Activated CD8-positive, alpha-beta memory T cell treated with anti-CD3 and anti-CD28 coated beads, Interleukin-2, amount 50 U/mL, for 24 hours (primary cell): Measurements from ENCODE around the gene TUBGCP3.

Experiments used
- DNase-seq: peaks from one replicate; pipeline ENCODE4 v3.0.0-alpha.2; 2020; ENCODE audit errors: extremely low read depth

Gene TUBGCP3

DNA sequence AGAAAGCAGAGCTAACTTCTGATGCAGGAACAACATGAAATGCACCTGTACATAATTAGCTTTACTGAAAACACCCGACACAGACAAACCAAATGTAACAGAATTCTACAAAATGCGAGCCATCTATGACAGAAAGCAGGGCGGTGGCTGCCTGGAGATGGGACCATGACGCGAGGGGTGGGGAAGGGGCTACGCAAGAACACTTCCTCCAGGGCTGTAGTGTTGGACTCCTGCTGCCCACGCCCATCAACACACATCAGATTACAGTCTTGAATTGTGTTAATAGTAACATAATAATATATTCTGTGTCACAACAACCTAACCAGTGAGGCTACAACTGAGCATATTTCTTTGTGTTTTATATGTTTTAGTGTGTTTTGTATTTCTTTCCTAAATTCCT, 108.6 kb downstream of the TUBGCP3 start:
- DNase-seq, result no peak

DNA sequence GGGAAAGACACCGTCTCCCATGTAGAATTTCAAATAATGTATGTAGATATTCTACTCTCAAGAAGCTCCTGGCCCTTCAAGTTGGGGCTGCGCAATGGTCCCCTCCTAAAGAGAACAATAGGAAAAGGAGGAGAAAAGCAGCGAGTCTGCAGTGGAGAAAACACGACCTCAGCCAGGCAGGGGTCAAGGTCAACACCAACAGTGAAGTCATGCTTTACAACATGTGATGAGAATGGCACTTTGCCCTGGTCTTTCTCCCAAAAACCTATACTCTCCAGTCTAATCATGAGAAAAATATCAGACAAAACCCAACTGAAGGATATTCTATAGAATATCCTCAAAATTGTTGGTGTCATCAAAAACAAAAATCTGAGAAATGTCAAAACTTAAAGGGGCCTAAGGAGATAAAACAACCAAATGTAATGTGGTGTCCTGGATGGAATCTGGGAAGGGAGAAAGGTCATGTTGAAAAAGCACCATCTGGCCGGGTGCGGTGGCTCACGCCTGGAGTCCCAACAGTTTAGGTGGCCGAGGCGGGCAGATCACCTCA, 110.8 kb downstream of the TUBGCP3 start:
- no peak for DNase-seq

GRCh38 chr13:112475889-112476288, 112.1 kb downstream of the TUBGCP3 start:
- no peak for DNase-seq

GRCh38 chr13:112474869-112475268, 113.1 kb downstream of the TUBGCP3 start:
- DNase-seq, result no peak

- no peak for DNase-seq
These were observed 114.1 kb downstream of the TUBGCP3 start for GRCh38 chr13:112473818-112474217.

DNA sequence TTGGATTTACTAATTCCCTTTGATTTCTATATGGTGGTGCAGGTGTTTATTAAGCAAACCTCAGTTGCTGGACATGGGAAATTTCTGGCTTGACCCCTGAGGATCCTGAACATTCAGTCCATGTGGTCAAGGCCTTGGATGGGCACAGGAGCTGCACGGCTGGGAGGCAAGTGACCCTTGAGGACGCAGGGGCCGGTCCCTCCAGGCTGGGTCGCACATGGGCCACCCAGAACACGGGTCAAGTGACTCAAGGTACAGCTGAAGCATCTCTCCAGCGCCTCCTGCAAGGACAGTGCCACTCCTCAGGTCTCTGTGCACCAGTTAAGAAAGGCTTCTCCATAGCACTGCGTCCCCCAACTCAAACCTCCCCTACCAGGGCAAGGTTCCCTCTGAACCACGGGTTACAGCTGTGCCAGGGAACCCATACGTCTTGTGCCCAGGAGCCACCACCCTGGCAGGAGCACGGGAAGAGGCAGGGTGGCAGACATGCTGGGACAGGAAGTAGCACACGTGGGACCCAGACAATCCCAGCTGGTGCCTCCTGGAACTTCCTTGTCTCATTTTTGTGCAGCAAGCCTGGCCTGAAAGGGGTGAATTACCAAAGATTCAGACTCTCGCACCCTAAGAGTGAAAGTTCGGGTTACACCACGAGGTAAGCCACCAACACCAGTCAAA, 118.7 kb downstream of the TUBGCP3 start:
- no peak for DNase-seq

- no peak for DNase-seq
These were observed 119.9 kb downstream of the TUBGCP3 start for GRCh38 chr13:112468069-112468468.

GRCh38 chr13:112467236-112467635, 120.7 kb downstream of the TUBGCP3 start:
- DNase-seq, result no peak

DNA sequence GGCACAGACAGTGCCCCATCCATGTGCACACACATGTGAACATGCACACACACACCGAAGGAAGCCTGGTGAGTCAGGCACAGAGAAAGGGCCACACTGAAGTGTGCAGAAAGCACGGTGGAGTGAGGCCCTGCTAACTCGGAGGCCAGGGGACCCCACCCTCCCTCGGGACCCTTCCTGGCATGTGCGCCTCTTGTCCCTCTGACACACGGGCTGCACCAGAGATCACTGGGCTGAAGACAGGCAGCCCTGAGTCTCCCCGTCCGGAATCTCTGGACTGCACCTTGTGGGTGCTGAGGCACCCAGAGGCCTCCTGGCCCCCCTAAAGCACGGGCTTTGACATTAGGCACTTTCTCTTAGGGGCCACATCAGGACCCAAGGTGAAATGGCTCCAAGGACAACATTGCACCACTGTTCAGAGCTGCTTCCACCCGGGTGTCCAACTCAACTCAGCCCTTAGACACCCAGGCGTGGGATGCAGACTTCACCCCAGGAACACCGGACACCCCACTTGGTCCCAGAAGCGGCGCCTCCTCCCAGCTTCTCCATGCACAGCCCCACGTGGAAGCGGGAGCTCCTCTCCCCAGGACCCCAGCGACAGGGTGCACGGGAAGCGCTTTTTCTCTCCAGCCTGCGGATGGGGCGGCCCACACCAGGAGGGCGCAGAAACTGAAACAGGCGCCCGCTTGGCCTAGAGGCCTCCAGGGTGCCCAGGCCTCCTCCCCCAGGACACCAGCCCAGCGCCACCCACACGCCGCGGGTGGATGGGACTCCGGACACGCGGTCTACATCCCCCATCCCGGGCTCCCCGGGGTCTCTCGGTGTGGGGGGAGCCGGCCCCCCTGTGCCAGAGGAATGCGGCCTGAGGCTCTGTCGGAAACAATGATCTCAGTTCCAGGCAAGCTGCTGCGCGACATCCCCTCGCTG, 121.6 kb downstream of the TUBGCP3 start:
- no peak for DNase-seq

DNA sequence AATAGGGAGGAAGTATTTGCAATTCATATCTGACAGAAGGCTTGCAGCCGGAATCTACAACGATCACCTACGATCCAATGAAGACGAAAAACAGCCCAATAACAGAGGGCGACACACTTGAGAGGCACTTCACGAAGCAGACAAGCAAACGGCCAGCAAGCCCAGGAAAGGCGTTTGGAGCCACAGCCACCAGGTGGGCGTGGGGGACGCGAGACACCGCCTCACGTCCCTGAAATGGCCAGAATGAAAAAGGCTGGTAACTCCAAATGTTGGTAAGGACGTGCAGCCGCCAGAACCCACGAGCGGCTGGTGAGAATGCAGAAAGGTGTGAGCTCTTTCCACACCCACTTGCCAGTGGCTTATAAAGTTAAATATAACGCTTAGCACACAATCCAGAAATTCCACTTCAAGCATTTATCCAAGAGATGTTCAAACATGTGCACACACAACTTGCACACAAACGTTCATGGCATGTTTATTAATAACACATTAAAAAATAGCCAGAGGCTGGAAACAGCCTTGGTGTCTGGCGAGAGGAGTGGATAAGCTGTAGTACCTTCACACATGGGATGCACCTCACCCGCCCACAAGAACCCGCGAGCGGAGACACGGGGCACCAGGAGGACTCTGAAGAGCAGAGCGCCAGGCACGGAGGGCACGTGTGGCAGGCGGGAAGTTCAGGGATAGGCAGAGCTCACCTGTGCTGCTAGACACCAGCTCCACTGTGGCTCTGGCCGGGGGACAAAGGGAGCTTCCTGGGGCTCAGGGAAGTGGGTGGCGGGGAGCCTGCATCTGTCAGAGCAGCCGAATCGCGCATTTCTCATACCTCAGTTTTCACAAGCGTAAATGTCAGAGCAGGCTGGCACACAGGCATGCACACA, 122.5 kb downstream of the TUBGCP3 start:
- DNase-seq, result no peak

DNA sequence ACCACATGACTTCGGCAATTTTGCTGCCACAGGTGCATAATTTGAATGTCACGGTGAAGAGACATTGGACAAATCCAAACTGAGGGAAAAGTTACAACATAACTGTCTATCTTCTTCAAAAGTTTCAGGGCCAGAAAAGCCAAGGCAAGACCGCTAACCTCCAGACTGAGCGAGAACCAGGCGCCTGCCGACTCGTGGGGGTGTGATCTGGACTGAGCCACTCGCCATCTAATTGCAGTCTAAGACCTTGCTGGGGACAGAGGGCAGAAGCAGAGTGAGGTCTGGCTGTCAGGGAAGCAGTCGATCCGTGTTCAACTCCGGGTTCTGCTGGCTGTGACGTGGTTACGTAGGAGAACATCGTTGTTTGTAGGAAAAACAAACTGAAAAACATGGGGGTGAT, 123.2 kb downstream of the TUBGCP3 start:
- DNase-seq, result no peak

DNA sequence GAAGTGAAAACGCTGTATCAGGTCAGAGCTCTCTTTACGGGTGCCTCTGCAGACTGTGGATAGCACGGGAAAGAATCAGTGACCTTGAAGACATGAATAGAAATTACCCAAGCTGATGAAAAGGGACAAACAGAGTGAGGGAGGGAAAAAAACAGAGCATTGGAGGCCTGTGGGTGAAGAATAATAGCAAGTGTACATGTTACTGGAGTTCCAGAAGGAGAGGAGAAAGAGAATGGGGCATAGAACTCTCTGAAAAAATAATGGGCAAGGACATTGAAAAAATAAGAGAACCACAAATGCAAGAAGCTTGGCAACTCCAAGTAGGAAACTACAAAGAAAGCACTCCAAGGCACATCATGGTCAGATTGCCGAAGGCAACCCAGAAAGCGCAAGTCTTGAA, 125.5 kb downstream of the TUBGCP3 start:
- no peak for DNase-seq

DNA sequence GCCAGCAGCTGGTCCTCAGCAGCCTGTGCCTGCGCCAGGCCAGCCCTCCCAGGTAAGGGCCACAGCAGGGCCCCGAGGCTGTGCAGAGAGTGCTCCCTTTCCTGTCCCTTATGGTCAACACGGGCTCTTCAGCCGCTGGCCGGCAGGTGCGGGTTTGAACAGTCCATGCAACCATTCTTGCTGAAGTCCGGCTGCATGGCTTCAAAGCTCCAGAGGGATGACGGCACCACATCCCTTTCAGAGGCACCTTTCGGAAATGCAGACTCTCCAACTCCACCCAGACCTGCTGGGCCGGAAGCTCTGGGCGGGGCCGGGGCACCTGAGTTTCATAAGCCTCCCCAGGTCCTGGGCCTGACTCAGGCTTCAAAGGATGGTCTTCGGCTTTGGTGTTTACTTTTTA, 130.5 kb downstream of the TUBGCP3 start:
- no peak for DNase-seq

GRCh38 chr13:112457081-112457480, 130.9 kb downstream of the TUBGCP3 start:
- no peak for DNase-seq

GRCh38 chr13:112456138-112457056, 131.6 kb downstream of the TUBGCP3 start:
- DNase-seq, result no peak

DNA sequence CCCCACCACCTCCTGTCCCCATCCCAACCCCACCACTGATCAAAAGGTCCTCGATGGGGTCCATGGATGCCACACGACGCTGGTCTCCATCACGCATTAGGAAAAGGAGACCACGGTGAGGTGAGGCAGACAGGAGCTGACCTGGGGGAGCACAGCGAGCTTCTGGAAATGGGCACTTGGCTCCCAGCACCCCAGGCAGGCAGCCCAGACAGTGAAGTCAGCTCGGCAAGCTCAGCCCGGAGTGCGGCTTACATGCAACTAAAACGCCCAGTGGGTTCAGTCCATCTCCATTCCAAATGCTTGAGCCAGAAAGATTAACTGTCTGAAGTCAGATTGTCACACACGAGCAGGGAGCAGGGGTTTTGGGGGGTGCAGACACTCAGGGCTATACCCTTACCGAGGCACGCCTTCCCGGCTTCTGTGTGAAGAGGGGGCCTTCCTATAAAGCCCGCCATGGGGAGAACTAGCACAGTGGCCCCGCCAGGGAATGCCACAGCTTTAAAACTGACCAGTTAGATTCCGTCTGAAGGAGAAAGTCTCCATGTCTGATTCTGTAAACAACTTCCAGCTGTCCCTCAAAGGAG, 132.4 kb downstream of the TUBGCP3 start:
- DNase-seq, result no peak

DNA sequence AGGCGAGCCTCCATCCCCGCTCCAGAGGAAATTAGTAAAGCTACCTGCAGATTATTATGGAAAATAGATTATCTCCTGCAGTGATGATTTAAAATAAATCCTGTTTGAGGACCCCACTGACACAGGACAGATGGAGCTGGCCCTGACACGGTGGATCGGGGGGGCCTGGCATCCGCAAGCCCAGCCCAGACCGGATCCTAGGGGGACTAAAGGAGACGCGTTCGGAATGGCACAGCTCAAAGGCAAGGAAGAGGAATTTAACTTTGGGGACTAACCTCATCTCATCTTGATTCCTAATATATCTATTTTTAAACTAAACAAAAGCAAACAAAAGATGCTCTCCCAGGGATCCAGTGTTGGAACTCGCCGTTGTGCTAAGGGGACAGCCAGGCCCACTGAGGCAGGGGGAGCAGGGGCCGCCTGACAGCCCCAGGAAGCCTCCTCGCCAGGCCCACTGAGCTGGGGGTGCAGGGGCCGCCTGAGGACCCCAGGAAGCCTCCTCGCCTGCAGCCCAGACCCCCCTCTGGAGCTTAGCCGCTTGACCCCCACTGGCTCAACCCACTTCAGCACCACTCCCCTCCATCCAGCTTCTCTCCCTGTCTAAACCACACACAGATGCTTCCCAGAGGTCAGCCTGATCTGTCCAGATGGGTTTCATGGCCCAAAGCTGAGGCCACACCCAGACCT, 133.2 kb downstream of the TUBGCP3 start:
- no peak for DNase-seq

DNA sequence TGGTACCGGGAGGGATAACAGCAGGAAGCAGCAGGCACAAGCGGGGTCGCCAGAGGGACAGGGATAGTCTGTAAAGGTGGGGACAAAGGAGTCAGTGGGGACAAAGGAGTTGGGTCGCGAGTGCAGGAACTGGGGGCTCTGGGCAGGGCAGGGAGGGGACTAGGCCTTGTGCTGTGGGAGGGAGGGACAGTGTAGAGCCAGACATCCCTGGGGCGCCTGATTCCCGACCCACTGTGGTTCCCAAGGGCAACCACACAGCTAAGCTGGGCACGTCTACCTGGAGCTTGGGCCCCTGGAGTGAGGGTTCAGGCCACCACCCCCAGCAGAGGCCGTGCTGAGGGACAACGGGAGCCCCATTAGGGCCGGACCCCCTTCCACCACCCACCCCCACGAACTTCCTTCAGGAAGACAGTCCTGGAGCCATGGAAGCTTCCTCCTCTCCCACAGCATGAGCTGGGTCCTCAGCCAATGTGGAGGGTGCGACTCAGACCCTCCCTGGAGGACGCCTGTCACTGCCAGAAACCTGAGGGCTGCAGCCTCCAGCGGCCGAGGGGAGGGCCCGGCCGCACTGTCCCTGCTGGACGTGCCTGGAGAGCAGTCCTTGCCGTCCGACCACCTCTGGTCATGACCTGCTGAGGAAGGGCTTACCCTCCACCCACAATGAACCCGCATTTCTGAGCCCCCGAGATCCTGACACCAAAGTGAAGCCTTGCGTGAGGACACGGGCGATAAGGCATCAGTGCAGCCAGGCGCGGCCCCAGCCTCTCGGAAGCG, 133.9 kb downstream of the TUBGCP3 start:
- no peak for DNase-seq

DNA sequence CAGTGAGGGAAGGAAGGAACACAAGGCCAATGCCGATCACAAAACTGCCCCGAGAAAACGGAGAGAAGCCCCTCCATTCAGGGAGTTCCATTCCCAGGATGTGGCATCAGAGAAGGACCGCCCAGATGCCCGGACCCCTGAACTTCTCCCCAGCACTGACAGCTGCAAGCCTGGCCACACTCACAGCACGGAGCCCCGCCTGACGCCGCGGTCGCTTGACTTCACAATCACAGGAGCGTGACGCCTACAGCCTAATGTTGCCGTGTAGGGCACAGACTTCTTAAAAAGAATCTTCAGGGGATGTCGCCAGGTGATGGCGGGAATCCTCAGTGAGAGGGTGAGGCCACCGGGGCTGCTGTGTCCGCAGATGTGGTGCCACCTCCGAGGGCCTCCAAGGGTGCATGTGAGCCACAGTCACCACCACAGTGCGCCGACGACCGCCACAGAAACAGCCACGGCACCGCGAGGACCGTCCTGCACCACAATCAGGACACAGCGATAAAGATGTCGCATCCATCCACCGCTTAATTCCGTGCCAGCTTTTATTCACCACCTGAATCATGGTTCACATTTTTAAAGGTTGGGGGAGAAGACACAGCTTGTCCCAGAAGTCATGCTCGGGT, 134.6 kb downstream of the TUBGCP3 start:
- no peak for DNase-seq
